Mesenchymal stem cell (in vitro differentiated cells and primary cell): ENCODE measurements around the gene TULP3. TPM values are rescaled to one million over a fixed set of nuclear protein-coding genes. Genes with fewer than 3 reads are reported as not detected.

Source experiments
- DNase-seq: peaks from one replicate; pipeline ENCODE4 v3.0.0-alpha.2; 2013
- H2AFZ ChIP-seq: one replicate; pipeline ENCODE4 v1.6.1; 2013; ENCODE audit warnings: low read depth, mild to moderate bottlenecking, control low read depth, inconsistent platforms, low read length, moderate library complexity
- H2AK5ac ChIP-seq: 2 replicates; pipeline ENCODE4 v1.6.1; 2013; ENCODE audit warnings: low read length, moderate library complexity, mild to moderate bottlenecking, inconsistent platforms; ENCODE audit not compliant: severe bottlenecking
- H2BK120ac ChIP-seq: one replicate; pipeline ENCODE4 v1.6.1; 2013; ENCODE audit warnings: low read depth, mild to moderate bottlenecking, inconsistent platforms, low read length, moderate library complexity
- H2BK12ac ChIP-seq, 2 experiments: one replicate each; pipeline ENCODE4 v1.6.1; 2013; ENCODE audit warnings: inconsistent platforms in 2 of 2, low read length in 2 of 2, mild to moderate bottlenecking in 2 of 2, moderate library complexity in 2 of 2, control low read depth in 1 of 2
- H2BK15ac ChIP-seq: one replicate; pipeline ENCODE4 v1.6.1; 2013; ENCODE audit warnings: mild to moderate bottlenecking, low read depth, inconsistent platforms; ENCODE audit not compliant: poor library complexity, severe bottlenecking
- H2BK5ac ChIP-seq: 2 replicates; pipeline ENCODE4 v1.6.1; 2013; ENCODE audit warnings: low read depth, mild to moderate bottlenecking, low read length, control low read depth, inconsistent platforms; ENCODE audit not compliant: poor library complexity, severe bottlenecking
- H3K14ac ChIP-seq, 2 experiments: one replicate each; pipeline ENCODE4 v1.6.1; 2013; ENCODE audit warnings: inconsistent platforms in 2 of 2, low read length in 2 of 2, control low read depth in 1 of 2, mild to moderate bottlenecking in 1 of 2, moderate library complexity in 1 of 2
- H3K18ac ChIP-seq, 2 experiments: one replicate each; pipeline ENCODE4 v1.6.1; 2013; ENCODE audit warnings: inconsistent platforms in 2 of 2, low read length in 2 of 2, control low read depth in 1 of 2, low read depth in 1 of 2, mild to moderate bottlenecking in 1 of 2
- H3K23ac ChIP-seq, 2 experiments: one replicate each; pipeline ENCODE4 v1.6.1; 2013; ENCODE audit warnings: inconsistent platforms in 2 of 2, low read length in 2 of 2, mild to moderate bottlenecking in 2 of 2, moderate library complexity in 2 of 2, control low read depth in 1 of 2
- H3K27ac ChIP-seq: 2 replicates; pipeline ENCODE4 v1.5.1; 2013; ENCODE audit warnings: mild to moderate bottlenecking, moderate library complexity, low read length, control low read depth, inconsistent platforms; ENCODE audit not compliant: poor library complexity, severe bottlenecking
- H3K27me3 ChIP-seq, 2 experiments: 2 replicates each; pipeline versions ENCODE4 v1.6.1 to v1.7.0; 2013; ENCODE audit warnings: low read length in 2 of 2, mild to moderate bottlenecking in 2 of 2, moderate library complexity in 2 of 2, control low read depth in 1 of 2, inconsistent platforms in 1 of 2; ENCODE audit not compliant: control insufficient read depth in 1 of 2, insufficient read depth in 1 of 2
- H3K36me3 ChIP-seq, 2 experiments: 2 replicates each; pipeline versions ENCODE4 v1.6.1 to v1.7.0; 2013; ENCODE audit warnings: low read length in 2 of 2, control low read depth in 1 of 2, inconsistent platforms in 1 of 2, low read depth in 1 of 2, mild to moderate bottlenecking in 1 of 2; ENCODE audit not compliant: insufficient read depth in 2 of 2, control insufficient read depth in 1 of 2
- H3K4ac ChIP-seq, 2 experiments: one replicate each; pipeline ENCODE4 v1.6.1; 2013; ENCODE audit warnings: inconsistent platforms in 2 of 2, low read length in 2 of 2, mild to moderate bottlenecking in 2 of 2, moderate library complexity in 2 of 2, control low read depth in 1 of 2, low read depth in 1 of 2
- H3K4me1 ChIP-seq: 2 replicates; pipeline ENCODE4 v1.6.1; 2013; ENCODE audit warnings: low read depth, low read length, control low read depth; ENCODE audit not compliant: control insufficient read depth, insufficient read depth
- H3K4me2 ChIP-seq: 2 replicates; pipeline ENCODE4 v1.6.1; 2013; ENCODE audit warnings: low read length, mild to moderate bottlenecking, inconsistent platforms; ENCODE audit not compliant: poor library complexity, severe bottlenecking
- H3K4me3 ChIP-seq, 2 experiments: 2 replicates each; pipeline versions ENCODE4 v1.5.1 to v1.7.0; 2013; ENCODE audit warnings: low read length in 2 of 2, mild to moderate bottlenecking in 2 of 2, control low read depth in 1 of 2, low read depth in 1 of 2; ENCODE audit not compliant: insufficient read depth in 1 of 2
- H3K79me1 ChIP-seq: replicated peaks from 2 replicates; pipeline ENCODE4 v1.6.1; 2013; ENCODE audit warnings: mild to moderate bottlenecking, control low read depth, low read length, inconsistent platforms; ENCODE audit not compliant: poor library complexity, severe bottlenecking
- H3K9ac ChIP-seq: 2 replicates; pipeline ENCODE4 v1.7.0; 2013; ENCODE audit warnings: mild to moderate bottlenecking, low read length, moderate library complexity
- H3K9me3 ChIP-seq: 2 replicates; pipeline ENCODE4 v1.7.0; 2013; ENCODE audit warnings: mild to moderate bottlenecking, low read length; ENCODE audit not compliant: control insufficient read depth
- H4K8ac ChIP-seq: one replicate; pipeline ENCODE4 v1.6.1; 2013; ENCODE audit warnings: inconsistent platforms, mild to moderate bottlenecking, low read length, moderate library complexity
- H4K91ac ChIP-seq: one replicate; pipeline ENCODE4 v1.6.1; 2013; ENCODE audit warnings: mild to moderate bottlenecking, low read length, inconsistent platforms
- WGBS: methylation state at CpG from one replicate; pipeline ENCODE4 v1.1.7; 2013; ENCODE audit warnings: mixed read lengths; 5-methylcytosine and 5-hydroxymethylcytosine counted together
- polyA plus RNA-seq, 2 experiments: library from polyadenylated mRNA; stranded (reverse); fragments of 200-250 nt; gene quantifications; one replicate each; pipeline ENCODE4 v1.2.3, GENCODE V29; 2013

Gene TULP3, protein sequence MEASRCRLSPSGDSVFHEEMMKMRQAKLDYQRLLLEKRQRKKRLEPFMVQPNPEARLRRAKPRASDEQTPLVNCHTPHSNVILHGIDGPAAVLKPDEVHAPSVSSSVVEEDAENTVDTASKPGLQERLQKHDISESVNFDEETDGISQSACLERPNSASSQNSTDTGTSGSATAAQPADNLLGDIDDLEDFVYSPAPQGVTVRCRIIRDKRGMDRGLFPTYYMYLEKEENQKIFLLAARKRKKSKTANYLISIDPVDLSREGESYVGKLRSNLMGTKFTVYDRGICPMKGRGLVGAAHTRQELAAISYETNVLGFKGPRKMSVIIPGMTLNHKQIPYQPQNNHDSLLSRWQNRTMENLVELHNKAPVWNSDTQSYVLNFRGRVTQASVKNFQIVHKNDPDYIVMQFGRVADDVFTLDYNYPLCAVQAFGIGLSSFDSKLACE
- 44.7 TPM for polyA plus RNA-seq (2013, experiment 1 of 2)
- polyA plus RNA-seq (2013, experiment 2 of 2), result 44.0 TPM

DNA sequence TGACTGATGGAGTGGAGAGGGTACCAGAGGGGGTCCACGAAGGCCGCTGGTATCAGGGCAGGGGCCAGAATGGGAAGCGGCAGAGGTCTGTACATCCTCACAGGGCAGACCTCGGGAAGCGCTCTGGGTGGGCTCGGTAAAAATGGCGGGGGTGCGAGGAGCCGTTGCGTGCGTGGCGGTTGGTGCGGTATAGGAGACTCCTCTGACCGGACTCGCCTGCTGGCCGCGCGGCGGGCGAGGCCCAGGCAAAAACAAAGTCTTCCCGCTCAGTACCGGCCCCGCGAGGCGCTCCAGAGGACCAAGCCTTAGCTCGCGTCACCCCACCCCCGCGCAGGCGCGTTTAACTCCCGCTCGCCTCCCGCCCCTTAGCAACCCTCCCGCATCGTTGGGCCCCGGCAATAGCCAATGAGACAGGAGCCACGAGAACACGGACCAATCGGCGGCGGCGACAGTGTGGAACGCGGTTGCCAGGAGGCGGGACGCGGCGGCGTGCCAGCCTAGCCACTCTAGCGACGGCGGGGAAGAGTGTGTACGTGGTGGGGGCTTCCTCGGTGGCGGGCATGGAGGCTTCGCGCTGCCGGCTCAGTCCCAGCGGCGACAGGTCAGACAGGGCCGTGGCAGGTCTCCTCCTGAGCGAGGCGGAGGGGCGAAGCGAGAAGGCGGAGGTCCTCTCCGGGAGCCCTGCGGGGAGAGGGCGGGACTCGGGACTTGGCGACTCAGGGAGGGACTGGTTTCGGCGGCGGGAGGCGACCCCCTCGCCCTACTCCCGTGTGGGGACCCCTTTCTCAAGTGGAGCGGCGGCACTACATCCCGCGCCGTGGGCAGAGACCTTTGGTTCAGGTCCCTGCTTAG, at the start of gene TULP3:
Gene TULP3, plus strand, starts transcription at position 504 of the 852 bp plus-strand sequence. Its CDS starts 57 bp downstream, at position 561.
- Histone ChIP-seq H3K9me3 (no peaks in the 10 kb centered on the region), H3K27me3 (no peaks in the 10 kb centered on the region), H3K79me1 (peaks cover 12% of the 10 kb centered on the region), H2AK5ac (no peak within 1 kb of the TSS), H3K23ac (peak within 1 kb of the TSS in 1 of 2 experiments; percentile 83), H4K8ac (peak within 1 kb of the TSS; percentile 93), H2BK5ac (peak within 1 kb of the TSS; percentile 48), H2BK12ac (peak within 1 kb of the TSS in 1 of 2 experiments; percentile 43), H3K36me3 (peaks cover 0 to 28% of the 10 kb centered on the region in 2 experiments), H3K4ac (peak within 1 kb of the TSS; percentile 77 to 92), H2AFZ (peak within 1 kb of the TSS; percentile 91), H2BK15ac (peak within 1 kb of the TSS; percentile 86), H2BK120ac (peak within 1 kb of the TSS; percentile 80), H3K4me3 (peak within 1 kb of the TSS; percentile 95 to 97), H3K27ac (peak within 1 kb of the TSS; percentile 51), H3K4me2 (peak within 1 kb of the TSS; percentile 75), H4K91ac (peak within 1 kb of the TSS; percentile 82), H3K4me1 (peaks cover 10% of the 10 kb centered on the region), H3K9ac (peak within 1 kb of the TSS; percentile 99), H3K18ac (peak within 1 kb of the TSS; percentile 93 to 94), H3K14ac (peak within 1 kb of the TSS in 1 of 2 experiments; percentile 72)
- WGBS, result under 1% methylated on average over 55 of the region's 83 CpGs
- peak; percentile 98 for DNase-seq

- Histone ChIP-seq H2AFZ (no peak overlapping the region), H3K4me3 (no peak overlapping the region), H3K4me2 (no peak overlapping the region), H3K27me3 (peaks cover 0 to 4% of the 10 kb centered on the region in 2 experiments), H3K36me3 (no peaks in the 10 kb centered on the region), H2BK15ac (no peak overlapping the region), H3K14ac (no peak overlapping the region), H3K18ac (no peak overlapping the region), H3K23ac (no peak overlapping the region), H2AK5ac (no peak overlapping the region), H4K8ac (no peak overlapping the region), H3K27ac (no peak overlapping the region), H3K79me1 (no peaks in the 10 kb centered on the region), H3K4ac (no peak overlapping the region), H3K4me1 (peaks cover 12% of the 10 kb centered on the region), H4K91ac (no peak overlapping the region), H2BK120ac (no peak overlapping the region), H3K9me3 (no peaks in the 10 kb centered on the region), H3K9ac (no peak overlapping the region), H2BK12ac (no peak overlapping the region), H2BK5ac (no peak overlapping the region)
- no peak for DNase-seq
- WGBS, result 78% methylated on average over 9 of the region's 9 CpGs
Measured at GRCh38 chr12:2841056-2841650, 49.5 kb upstream of the TULP3 start.

DNA sequence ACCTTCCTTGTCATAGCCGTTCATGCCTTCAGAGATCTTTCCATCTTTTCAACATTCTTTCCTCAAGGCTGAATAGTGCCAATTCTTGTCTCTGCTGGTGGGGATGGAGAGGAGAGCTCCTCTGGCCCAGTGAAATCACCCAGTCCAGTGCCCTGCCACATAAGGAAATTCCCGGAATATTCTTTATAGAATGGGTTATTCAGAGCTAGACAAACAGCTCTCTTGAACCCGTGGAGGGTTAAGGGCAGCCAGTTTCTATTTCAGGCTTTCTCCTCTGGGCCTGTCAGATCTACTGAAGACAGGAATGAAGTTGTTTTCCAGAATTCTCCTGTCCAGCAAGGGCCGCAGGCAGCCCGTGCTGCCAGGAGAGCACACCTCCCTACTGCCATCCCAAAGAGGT, 47.7 kb upstream of the TULP3 start:
- Histone ChIP-seq H3K18ac (no peak overlapping the region), H2AFZ (no peak overlapping the region), H3K27ac (no peak overlapping the region), H3K4me2 (no peak overlapping the region), H3K4ac (no peak overlapping the region), H2BK15ac (no peak overlapping the region), H3K4me1 (peaks cover 17% of the 10 kb centered on the region), H2BK120ac (no peak overlapping the region), H3K79me1 (no peaks in the 10 kb centered on the region), H3K9ac (no peak overlapping the region), H3K4me3 (no peak overlapping the region), H4K91ac (no peak overlapping the region), H3K9me3 (no peaks in the 10 kb centered on the region), H4K8ac (no peak overlapping the region), H3K23ac (no peak overlapping the region), H2BK12ac (no peak overlapping the region), H2AK5ac (no peak overlapping the region), H3K36me3 (no peaks in the 10 kb centered on the region), H2BK5ac (no peak overlapping the region), H3K14ac (no peak overlapping the region), H3K27me3 (no peaks in the 10 kb centered on the region)
- 95% methylated on average over 4 of the region's 5 CpGs for WGBS
- DNase-seq, result no peak
